Natural killer cell treated with Interleukin-12 subunit alpha and Interleukin-12 subunit beta and Interleukin-15 and Interleukin-18, amount 100 ng/mL, for 72 hours (primary cell): ENCODE data around the gene C6orf62. TPM values are rescaled to one million over a fixed set of nuclear protein-coding genes. Genes with fewer than 3 reads are reported as not detected.
"Not testable (repeated sequence)": the region's sequence is repeated elsewhere in the genome, so short reads cannot be mapped to it uniquely, and the experiment has no call there.

Source experiments
- ATAC-seq, 2 donors: fragments of 150-1000 bp; cut with Tn5 transposase in 1 of 2; sonication (Bioruptor Pico), chemical (Tn5 transposase) in 1 of 2; 2 replicates each; pipeline ENCODE4 v1.10.0; 2021
- DNase-seq: peaks from one replicate; pipeline ENCODE4 v3.0.0; 2022; ENCODE audit warnings: low spot score
- H3K27ac Mint-ChIP-seq, 2 donors: 1 replicate in 1 of 2; 2 replicates in 1 of 2; pipeline ENCODE4 v1.8.0; 2022; ENCODE audit warnings: mixed read lengths in 2 of 2, mild to moderate bottlenecking in 1 of 2, moderate library complexity in 1 of 2
- H3K27me3 Mint-ChIP-seq, 2 donors: 1 replicate in 1 of 2; 2 replicates in 1 of 2; pipeline ENCODE4 v1.8.0; 2022; ENCODE audit warnings: mixed read lengths in 2 of 2
- H3K36me3 Mint-ChIP-seq: one replicate; pipeline ENCODE4 v1.8.0; 2022; ENCODE audit warnings: mixed read lengths
- H3K4me1 Mint-ChIP-seq, 2 donors: 1 replicate in 1 of 2; 2 replicates in 1 of 2; pipeline ENCODE4 v1.8.0; 2022; ENCODE audit warnings: low read depth in 2 of 2, mixed read lengths in 2 of 2, mild to moderate bottlenecking in 1 of 2
- H3K4me3 Mint-ChIP-seq: one replicate; pipeline ENCODE4 v1.8.0; 2022; ENCODE audit warnings: mixed read lengths
- H3K9me3 Mint-ChIP-seq: 2 replicates; pipeline ENCODE4 v1.8.0; 2022; ENCODE audit warnings: mixed read lengths
- total RNA-seq, 2 donors: library from RNA; stranded (reverse); gene quantifications; one replicate each; pipeline ENCODE4 v1.2.3, GENCODE V29; 2022

The C6orf62 gene
- total RNA-seq, 2 donors from 2014 or later, result 119 to 127 TPM

- H3K4me3 Mint-ChIP-seq, result no peak overlapping the region
- H3K9me3 Mint-ChIP-seq, result no peaks in the 10 kb centered on the region
- H3K27me3 Mint-ChIP-seq, result no peaks in the 10 kb centered on the region
- no peak for ATAC-seq
- H3K4me1 Mint-ChIP-seq, result peaks cover 0 to 2% of the 10 kb centered on the region in 2 donors
- H3K36me3 Mint-ChIP-seq, result no peaks in the 10 kb centered on the region
- DNase-seq, result no peak
- no peak overlapping the region for H3K27ac Mint-ChIP-seq
These were observed 38.4 kb downstream of the C6orf62 start for GRCh38 chr6:24680582-24680981.

- H3K27ac Mint-ChIP-seq, ATAC-seq, H3K9me3 Mint-ChIP-seq, H3K4me1 Mint-ChIP-seq, H3K27me3 Mint-ChIP-seq, DNase-seq, H3K4me3 Mint-ChIP-seq, H3K36me3 Mint-ChIP-seq: not testable (repeated sequence)
These were observed 40.1 kb downstream of the C6orf62 start for GRCh38 chr6:24678792-24679352.

- Mint-ChIP-seq H3K4me3 (no peak overlapping the region), H3K27me3 (no peaks in the 10 kb centered on the region), H3K36me3 (peaks cover 24% of the 10 kb centered on the region), H3K27ac (no peak overlapping the region), H3K9me3 (no peaks in the 10 kb centered on the region), H3K4me1 (peaks cover 6 to 9% of the 10 kb centered on the region in 2 donors)
- no peak for DNase-seq
- ATAC-seq, result no peak
These were observed 45.3 kb downstream of the C6orf62 start for GRCh38 chr6:24673625-24674024.

- Mint-ChIP-seq H3K9me3 (no peaks in the 10 kb centered on the region), H3K4me3 (no peak overlapping the region), H3K27ac (no peak overlapping the region), H3K27me3 (no peaks in the 10 kb centered on the region), H3K4me1 (peaks cover 11 to 12% of the 10 kb centered on the region in 2 donors), H3K36me3 (peaks cover 24% of the 10 kb centered on the region)
- DNase-seq, result no peak
- ATAC-seq, result no peak
These were observed 46.3 kb downstream of the C6orf62 start for GRCh38 chr6:24672620-24673182.

GRCh38 chr6:24671077-24671476, 47.9 kb downstream of the C6orf62 start:
- peaks cover 22 to 23% of the 10 kb centered on the region in 2 donors for H3K4me1 Mint-ChIP-seq

GRCh38 chr6:24670492-24670891, 48.5 kb downstream of the C6orf62 start:
- peaks cover 26 to 28% of the 10 kb centered on the region in 2 donors for H3K4me1 Mint-ChIP-seq
- H3K4me3 Mint-ChIP-seq, H3K27me3 Mint-ChIP-seq, ATAC-seq, H3K9me3 Mint-ChIP-seq, H3K27ac Mint-ChIP-seq, DNase-seq: not testable (repeated sequence)
- H3K36me3 Mint-ChIP-seq, result peaks cover 24% of the 10 kb centered on the region

More at GRCh38 chr6:24671077-24671476, 47.9 kb downstream of the C6orf62 start:
- peaks cover 24% of the 10 kb centered on the region for H3K36me3 Mint-ChIP-seq
- H3K4me3 Mint-ChIP-seq, DNase-seq, H3K27me3 Mint-ChIP-seq, H3K9me3 Mint-ChIP-seq, ATAC-seq, H3K27ac Mint-ChIP-seq: not testable (repeated sequence)

GRCh38 chr6:24668997-24669361, 50.0 kb downstream of the C6orf62 start:
- DNase-seq (no peak), ATAC-seq (no peak)
- Mint-ChIP-seq H3K27ac (peak overlapping the region; percentile 42 to 47), H3K36me3 (peaks cover 25% of the 10 kb centered on the region), H3K27me3 (no peaks in the 10 kb centered on the region), H3K4me3 (peak overlapping the region; percentile 32), H3K4me1 (peaks cover 34 to 40% of the 10 kb centered on the region in 2 donors), H3K9me3 (no peaks in the 10 kb centered on the region)

- not testable (repeated sequence) for H3K27me3 Mint-ChIP-seq, DNase-seq, H3K9me3 Mint-ChIP-seq, ATAC-seq
- peak overlapping the region; percentile 47 to 94 for H3K27ac Mint-ChIP-seq
- H3K4me3 Mint-ChIP-seq, result peak overlapping the region; percentile 97
- peaks cover 41 to 46% of the 10 kb centered on the region in 2 donors for H3K4me1 Mint-ChIP-seq
- peaks cover 25% of the 10 kb centered on the region for H3K36me3 Mint-ChIP-seq
These were observed 50.6 kb downstream of the C6orf62 start for GRCh38 chr6:24668066-24668996.

- Mint-ChIP-seq H3K9me3 (no peaks in the 10 kb centered on the region), H3K4me3 (peak overlapping the region; percentile 97), H3K27me3 (no peaks in the 10 kb centered on the region), H3K36me3 (peaks cover 30% of the 10 kb centered on the region), H3K27ac (peak overlapping the region; percentile 94 to 100), H3K4me1 (peaks cover 48 to 53% of the 10 kb centered on the region in 2 donors)
- no peak for ATAC-seq
- DNase-seq, result no peak
These were observed 51.6 kb downstream of the C6orf62 start for GRCh38 chr6:24667378-24667803.

- ATAC-seq (peak; percentile 98), DNase-seq (peak; percentile 97)
- H3K9me3 Mint-ChIP-seq, result no peaks in the 10 kb centered on the region
- peak within 1 kb of the TSS; percentile 97 for H3K4me3 Mint-ChIP-seq
- peaks cover 30% of the 10 kb centered on the region for H3K36me3 Mint-ChIP-seq
- H3K27me3 Mint-ChIP-seq, result no peaks in the 10 kb centered on the region
- H3K27ac Mint-ChIP-seq, result peak within 1 kb of the TSS; percentile 94 to 100
- H3K4me1 Mint-ChIP-seq, result peaks cover 48 to 59% of the 10 kb centered on the region in 2 donors
These were observed 52.1 kb downstream of the C6orf62 start, which contains the start of the genes ACOT13 and TDP2 for GRCh38 chr6:24666641-24667377. TSS of gene ACOT13 (plus strand) at chr6:24667077. CDS start at chr6:24667264, 187 bp downstream. TSS of gene TDP2 (minus strand) at chr6:24666899. CDS start at chr6:24666862, 37 bp downstream.

- H3K27me3 Mint-ChIP-seq, result no peaks in the 10 kb centered on the region
- no peaks in the 10 kb centered on the region for H3K9me3 Mint-ChIP-seq
- peaks cover 48 to 62% of the 10 kb centered on the region in 2 donors for H3K4me1 Mint-ChIP-seq
- peak overlapping the region; percentile 94 to 100 for H3K27ac Mint-ChIP-seq
- peak overlapping the region; percentile 97 for H3K4me3 Mint-ChIP-seq
- ATAC-seq (peak; percentile 50 to 58), DNase-seq (no peak)
- H3K36me3 Mint-ChIP-seq, result peaks cover 30% of the 10 kb centered on the region
These were observed 52.8 kb downstream of the C6orf62 start for GRCh38 chr6:24666097-24666640.

- ATAC-seq, result no peak
- peak overlapping the region; percentile 94 to 100 for H3K27ac Mint-ChIP-seq
- no peaks in the 10 kb centered on the region for H3K27me3 Mint-ChIP-seq
- H3K4me1 Mint-ChIP-seq, result peaks cover 48 to 62% of the 10 kb centered on the region in 2 donors
- peak overlapping the region; percentile 97 for H3K4me3 Mint-ChIP-seq
- H3K9me3 Mint-ChIP-seq, result no peaks in the 10 kb centered on the region
- H3K36me3 Mint-ChIP-seq, result peaks cover 17% of the 10 kb centered on the region
- DNase-seq, result no peak
These were observed 54.6 kb downstream of the C6orf62 start for GRCh38 chr6:24664046-24664987.
